ENCODE results near the gene ABHD12B.
"Not testable (repeated sequence)": the region's sequence is repeated elsewhere in the genome, so short reads cannot be mapped to it uniquely, and the experiment has no call there.

ABHD12B gene

DNA sequence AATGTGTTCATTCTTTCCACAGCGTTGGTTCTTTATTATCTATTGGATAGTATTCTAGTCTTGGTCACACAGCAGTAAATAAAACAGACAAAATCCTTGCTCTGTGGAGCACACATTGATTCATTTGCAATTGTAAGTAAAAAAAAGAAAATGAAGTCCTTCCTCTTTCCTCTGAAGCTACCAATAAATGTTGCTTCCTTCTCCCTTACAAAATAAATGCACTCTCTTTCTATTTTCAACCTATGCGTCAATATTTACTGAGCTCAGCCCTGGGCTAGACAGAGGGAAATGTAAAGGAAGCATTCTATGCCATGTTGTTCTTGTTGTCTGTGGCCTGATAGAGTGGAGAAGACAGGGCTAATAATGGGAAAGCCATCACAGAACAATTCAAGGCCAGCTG lies 2.9 kb downstream of the ABHD12B start:
- TF ChIP-seq, protein P1, sequence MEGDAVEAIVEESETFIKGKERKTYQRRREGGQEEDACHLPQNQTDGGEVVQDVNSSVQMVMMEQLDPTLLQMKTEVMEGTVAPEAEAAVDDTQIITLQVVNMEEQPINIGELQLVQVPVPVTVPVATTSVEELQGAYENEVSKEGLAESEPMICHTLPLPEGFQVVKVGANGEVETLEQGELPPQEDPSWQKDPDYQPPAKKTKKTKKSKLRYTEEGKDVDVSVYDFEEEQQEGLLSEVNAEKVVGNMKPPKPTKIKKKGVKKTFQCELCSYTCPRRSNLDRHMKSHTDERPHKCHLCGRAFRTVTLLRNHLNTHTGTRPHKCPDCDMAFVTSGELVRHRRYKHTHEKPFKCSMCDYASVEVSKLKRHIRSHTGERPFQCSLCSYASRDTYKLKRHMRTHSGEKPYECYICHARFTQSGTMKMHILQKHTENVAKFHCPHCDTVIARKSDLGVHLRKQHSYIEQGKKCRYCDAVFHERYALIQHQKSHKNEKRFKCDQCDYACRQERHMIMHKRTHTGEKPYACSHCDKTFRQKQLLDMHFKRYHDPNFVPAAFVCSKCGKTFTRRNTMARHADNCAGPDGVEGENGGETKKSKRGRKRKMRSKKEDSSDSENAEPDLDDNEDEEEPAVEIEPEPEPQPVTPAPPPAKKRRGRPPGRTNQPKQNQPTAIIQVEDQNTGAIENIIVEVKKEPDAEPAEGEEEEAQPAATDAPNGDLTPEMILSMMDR (IDR thresholded peaks at IDR 0.05): no peak
- DNase-seq (ENCODE audit: low spot score): no peak
- H3K27ac ChIP-seq: no peak overlapping the region
- no peak overlapping the region for H3K4me3 ChIP-seq

DNA sequence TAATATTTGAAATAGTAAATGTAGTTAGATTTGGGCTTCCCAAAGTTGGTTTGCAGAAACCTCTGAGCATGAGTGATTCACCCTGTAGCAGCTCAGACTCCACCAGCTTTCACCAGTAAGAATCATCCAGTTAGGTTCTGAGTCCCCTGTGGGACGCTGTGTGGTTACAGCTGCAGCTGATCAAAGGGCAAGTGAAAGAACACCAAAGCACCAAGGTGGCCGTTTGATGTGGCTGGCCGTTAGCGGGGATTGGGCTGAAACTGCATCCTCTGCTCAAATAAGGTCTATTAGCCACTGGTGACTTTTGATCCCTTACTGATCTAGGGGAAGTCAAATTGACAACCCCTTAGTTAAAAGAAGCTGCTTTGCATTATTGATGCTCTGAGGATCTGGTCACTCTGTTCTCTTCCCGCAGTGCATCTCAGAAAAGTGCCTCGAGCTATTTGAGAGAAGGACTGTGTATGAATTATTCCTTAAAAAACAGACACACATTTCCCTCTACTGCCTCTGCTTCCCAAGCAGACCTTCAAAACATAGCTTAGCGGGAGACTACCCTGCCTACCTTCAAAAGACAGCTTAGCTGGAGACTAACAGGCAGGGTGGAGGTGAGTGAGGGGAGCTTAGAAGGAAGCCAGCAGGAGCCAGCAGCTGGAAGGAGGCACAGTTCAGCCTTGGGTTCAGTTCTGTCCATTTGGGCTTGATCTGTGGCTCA lies 3.7 kb downstream of the ABHD12B start:
- TF ChIP-seq, protein P1 (IDR thresholded peaks at IDR 0.05): no peak
- no peak overlapping the region for H3K4me3 ChIP-seq
- DNase-seq (ENCODE audit: low spot score): no peak
- H3K27ac ChIP-seq: no peak overlapping the region

DNA sequence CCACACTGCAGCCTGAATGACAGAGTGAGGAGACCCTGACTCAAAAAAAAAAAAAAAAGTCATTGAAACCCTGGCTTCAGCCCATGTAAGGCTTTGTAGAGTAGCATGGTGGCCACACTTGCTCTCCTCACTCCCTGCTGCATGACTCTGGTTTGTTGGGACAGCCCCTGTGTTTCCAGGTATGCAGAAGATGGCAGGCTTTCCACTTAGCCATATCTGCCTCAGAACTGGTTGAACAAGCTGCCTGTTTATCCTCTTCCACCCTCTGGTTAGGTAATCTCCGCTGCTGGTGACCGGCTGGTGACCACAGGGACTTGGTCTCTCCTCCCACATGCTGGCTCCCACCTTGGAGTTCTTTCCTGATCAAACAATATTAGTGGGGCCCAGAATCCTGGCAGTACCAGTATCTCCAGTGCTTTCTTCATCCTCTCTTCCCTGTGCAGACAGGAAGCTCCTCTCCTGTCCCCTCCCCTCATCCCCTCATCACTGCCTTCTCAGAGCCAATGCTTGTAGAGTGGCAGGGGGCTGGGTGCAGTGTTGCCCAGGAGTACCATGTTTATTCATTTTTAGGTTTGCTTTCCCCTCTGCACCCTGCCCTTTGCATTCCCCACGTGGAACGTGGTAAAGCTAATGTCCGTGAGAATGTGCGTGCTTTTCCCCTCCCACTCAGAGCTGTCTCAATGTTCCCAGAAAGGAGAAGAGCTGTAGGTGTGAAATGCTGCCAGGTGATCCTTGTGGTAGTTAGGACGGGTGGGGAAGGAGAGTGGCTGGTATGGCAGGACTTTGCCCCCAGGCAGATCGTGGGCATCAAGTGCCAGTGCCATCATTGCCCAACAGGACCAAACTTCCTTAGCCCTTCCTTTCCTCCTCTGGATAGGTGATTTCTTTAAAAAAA lies 11.3 kb downstream of the ABHD12B start:
- DNase-seq (ENCODE audit: low spot score): no peak
- H3K4me3 ChIP-seq: no peak overlapping the region
- TF ChIP-seq, protein P1 (IDR thresholded peaks at IDR 0.05): no peak

DNA sequence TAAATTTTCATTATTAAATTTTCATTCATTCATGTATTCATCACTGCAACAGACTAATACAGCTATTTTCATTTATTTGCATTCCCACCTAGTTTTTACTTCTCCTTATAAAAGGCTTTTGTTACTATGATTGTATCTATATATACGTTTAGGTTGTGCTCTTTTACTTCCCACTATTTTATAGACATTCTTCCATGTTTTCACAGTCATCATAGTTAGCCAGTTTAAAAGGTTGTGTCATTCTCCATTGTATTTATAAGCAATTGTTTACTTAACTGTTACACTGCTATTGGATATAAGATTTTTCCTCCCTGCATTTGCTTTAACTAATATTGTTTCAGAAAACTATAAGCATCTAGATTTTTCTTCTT lies 12.0 kb downstream of the ABHD12B start:
- Histone ChIP-seq H3K27ac (no peak overlapping the region), H3K4me3 (no peak overlapping the region)
- DNase-seq (ENCODE audit: low spot score): no peak
- TF ChIP-seq, protein P1 (IDR thresholded peaks at IDR 0.05): no peak

More for the DNA sequence above, 11.3 kb downstream of the ABHD12B start:
- H3K27ac ChIP-seq: no peak overlapping the region

DNA sequence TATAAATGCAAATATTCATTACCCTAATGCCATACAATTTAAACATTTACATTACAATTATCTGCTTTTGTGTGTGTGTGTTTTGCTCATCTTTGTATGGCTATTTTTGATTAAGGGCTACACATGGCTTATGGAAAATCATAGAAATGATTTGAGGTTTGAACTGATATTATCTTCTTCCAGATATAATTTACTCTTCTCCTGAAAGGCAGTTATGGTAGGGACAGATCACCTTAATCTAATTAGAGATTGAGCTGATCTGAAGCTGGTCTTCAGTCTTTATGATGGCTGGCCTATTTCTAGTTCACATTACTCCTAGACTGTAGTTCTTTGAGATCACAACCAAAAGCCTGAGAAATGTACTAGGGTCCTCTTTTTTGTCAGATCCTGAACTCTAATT lies 15.6 kb downstream of the ABHD12B start:
- Histone ChIP-seq H3K27ac (no peak overlapping the region), H3K4me3 (no peak overlapping the region)
- DNase-seq (ENCODE audit: low spot score): no peak
- TF ChIP-seq, protein P1 (IDR thresholded peaks at IDR 0.05): no peak

DNA sequence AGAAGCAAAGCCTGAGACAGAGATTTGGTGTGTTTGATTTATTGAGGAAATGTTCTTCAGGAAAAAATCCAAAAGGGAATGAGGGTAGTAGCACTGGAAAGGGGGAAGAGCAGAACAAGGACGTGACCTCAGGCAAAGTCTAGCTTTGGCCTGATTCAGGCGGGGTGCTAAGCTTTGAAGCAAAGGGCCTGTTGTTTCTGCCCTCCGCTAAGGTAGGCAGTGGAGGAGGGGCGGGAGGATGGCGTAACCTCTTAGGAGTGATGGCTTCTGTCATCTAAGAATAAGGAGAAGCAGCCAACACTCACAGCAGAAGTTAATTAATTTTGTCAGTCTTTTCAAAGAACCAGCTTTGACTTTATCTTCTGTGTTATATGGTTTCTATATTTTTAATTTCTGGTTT lies 20.4 kb downstream of the ABHD12B start:
- Histone ChIP-seq H3K4me3 (no peak overlapping the region), H3K27ac (no peak overlapping the region)
- TF ChIP-seq, protein P1 (IDR thresholded peaks at IDR 0.05): no peak
- no peak for DNase-seq (ENCODE audit: low spot score)

DNA sequence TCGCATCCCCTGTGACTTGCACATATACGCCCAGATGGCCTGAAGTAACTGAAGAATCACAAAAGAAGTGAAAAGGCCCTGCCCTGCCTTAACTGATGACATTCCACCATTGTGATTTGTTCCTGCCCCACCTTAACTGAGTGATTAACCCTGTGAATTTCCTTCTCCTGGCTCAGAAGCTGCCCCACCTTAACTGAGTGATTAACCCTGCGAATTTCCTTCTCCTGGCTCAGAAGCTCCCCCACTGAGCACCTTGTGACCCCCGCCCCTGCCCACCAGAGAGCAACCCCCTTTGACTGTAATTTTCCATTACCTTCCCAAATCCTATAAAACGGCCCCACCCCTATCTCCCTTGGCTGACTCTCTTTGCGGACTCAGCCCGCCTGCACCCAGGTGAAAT lies 24.6 kb downstream of the ABHD12B start:
- not testable (repeated sequence) for DNase-seq (ENCODE audit: low spot score); H3K27ac ChIP-seq; H3K4me3 ChIP-seq

DNA sequence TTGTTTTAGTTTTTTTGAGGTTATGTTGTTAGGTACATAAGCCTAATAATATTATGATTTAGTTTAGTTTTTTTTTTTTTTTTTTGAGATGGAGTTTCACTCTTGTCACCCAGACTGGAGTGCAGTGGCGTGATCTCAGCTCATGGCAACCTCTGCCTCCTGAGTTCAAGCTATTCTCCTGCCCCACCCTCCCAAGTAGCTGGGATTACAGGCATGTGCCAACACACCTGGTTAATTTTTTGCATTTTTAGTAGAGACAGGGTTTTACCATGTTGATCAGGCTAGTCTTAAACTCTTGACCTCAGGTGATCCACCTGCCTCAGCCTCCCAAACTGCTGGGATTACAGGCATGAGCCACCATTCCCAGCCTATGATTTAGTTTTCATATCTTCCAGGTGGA lies 25.2 kb downstream of the ABHD12B start:
- H3K27ac ChIP-seq; DNase-seq (ENCODE audit: low spot score); H3K4me3 ChIP-seq: not testable (repeated sequence)
